GM21723 (cell line): ENCODE results near the gene SLFN12L.
"Not testable (repeated sequence)": the region's sequence is repeated elsewhere in the genome, so short reads cannot be mapped to it uniquely, and the experiment has no call there.

Experiments
- ATAC-seq: cut with Tn5 transposase; IDR thresholded peaks from one replicate; pipeline ENCODE4 v1.9.1; 2021; ENCODE audit warnings: mild to moderate bottlenecking, moderate library complexity; ENCODE audit not compliant: unreplicated experiment

The SLFN12L gene

GRCh38 chr17:35498448-35499178 lies 38.9 kb downstream of the SLFN12L start:
- no peak for ATAC-seq

DNA sequence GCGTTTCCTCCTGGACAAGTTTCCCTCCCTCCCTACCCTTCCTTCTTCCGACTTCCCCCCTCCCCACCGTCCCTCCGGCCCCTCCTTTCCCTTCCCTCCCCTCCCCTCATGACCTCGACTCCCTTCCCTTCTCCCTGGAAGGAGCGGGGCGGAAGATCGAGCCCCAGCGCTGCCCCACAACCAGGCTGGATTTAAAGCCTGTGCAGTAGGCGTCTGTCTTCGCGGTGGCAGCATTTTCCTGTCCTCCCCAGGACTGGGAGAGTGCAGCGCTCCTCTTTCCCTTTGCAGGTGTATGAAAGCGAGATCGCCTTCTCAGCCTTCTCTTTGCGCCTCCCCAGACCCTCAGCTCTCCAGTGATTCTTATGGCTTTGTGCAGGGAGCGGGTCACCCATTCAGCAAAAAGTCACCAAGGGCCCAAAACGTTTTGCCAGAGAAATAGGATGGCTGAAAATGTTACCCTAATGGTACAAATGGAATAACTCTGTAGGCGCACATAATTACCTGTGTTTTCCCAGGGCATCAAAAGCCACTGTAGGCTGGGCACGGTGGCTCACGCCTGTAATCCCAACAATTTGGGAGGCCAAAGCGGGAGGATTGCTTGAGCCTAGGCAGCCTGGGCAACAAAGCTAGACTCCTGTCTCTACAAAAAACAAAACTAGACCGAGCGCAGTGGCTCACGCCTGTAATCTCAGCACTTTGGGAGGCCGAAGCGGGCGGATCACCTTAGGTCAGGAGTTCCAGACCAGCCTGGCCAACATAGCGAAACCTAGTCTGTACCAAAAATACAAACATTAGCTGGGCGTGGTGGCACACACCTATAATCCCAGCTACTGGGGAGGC lies 40.8 kb downstream of the SLFN12L start:
- ATAC-seq = no peak

- no peak for ATAC-seq
Measured at GRCh38 chr17:35493040-35493439, 44.4 kb downstream of the SLFN12L start.

DNA sequence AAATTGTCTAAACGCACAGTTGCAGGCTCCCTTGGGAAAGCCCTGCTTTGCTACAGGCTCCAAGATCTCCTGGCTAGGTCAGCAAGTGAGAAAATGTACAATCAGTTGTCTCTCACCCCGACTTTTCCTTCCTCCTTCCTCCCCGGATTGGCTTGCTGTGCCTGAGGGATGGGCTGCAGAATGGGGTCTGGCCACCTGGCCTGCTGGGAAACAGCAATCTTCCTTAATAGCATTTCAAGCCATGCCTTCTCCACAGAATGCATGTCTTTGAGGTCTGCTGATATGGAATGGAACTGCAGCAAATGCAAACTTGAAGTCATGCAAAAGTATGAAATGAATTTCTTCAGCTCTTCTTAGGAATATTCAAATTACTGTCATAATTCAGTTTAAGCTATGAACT lies 46.1 kb downstream of the SLFN12L start:
- ATAC-seq = no peak

GRCh38 chr17:35489944-35490343 lies 47.5 kb downstream of the SLFN12L start:
- ATAC-seq = no peak

- no peak for ATAC-seq
Measured at GRCh38 chr17:35488991-35489390, 48.5 kb downstream of the SLFN12L start.

DNA sequence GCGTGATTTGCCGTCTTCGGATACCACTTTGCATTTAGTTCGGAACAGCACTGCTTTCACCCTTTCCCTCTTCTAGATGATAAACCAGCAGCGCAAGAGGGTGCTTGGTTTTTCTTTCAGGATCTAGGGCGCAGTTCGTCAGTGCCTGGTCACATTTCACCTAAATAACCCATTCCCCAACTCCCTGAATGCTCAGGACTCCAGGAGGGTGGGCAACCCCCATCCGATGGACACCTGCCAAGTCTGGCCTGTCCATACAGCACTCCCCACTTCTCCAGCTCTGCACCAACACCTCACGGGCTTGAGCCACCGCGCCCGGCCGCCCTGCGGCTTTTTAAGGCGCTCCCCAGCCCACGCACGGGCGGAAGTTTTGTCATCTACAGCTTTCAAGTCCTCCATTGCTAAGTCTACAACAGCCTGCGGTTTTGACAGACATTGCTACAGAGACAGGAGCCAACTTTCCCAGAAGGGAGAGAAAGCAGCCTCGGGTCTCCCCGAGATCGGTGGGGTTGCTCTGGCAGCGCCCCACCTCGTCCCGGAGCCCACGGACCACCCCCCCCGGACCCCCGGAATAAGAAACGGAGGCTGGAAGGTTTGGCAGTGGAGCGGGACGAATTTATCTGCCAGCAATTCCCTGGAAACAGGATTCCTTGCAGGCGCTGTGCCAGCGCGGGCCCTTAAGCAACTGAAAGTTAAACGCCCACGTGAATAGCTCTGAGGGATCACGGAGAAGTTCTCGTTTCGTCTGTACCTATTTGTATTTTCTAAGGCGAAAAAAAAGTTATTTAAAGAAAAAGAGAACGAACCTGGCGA lies 50.4 kb downstream of the SLFN12L start:
- ATAC-seq = no peak

- no peak for ATAC-seq
Measured at GRCh38 chr17:35479271-35479670, 58.2 kb downstream of the SLFN12L start.

DNA sequence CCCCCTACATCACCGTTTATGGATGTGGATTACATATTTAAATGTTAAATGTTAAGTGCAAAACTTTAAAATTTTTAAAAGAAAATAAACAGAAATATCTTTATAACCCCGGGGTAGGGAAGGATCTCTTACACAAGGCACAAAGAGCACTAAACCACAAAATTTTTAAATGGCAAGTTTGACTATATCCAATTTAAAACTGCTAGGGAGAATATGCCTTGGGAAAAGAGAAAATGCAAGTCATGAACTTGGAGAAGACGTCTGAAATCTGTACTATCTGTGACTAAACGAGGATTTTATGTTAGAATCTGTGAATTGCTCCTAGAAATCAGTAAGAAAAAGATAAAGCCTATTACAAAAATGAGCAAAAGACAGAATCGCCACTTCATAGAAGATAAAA lies 60.2 kb downstream of the SLFN12L start:
- ATAC-seq = no peak

GRCh38 chr17:35476283-35476820 lies 61.1 kb downstream of the SLFN12L start:
- ATAC-seq = no peak

DNA sequence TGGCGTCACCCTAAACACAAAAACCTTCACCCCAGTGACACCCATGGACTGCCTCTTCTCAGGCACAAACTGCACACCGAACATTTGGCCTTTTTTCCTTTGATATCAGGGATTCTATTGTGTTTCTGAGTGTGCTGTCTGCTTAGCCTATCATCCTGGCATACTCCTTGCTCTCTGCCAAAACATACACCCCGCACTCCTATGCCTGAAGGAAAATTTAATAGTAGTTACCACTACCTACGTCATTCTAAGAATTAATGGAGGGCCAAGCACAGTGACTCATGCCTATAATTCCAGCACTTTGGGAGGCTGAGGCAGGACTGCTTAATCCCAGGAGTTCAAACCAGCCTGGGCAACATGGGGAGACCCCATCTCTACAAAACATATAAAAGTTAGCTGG lies 69.0 kb downstream of the SLFN12L start:
- ATAC-seq = no peak

DNA sequence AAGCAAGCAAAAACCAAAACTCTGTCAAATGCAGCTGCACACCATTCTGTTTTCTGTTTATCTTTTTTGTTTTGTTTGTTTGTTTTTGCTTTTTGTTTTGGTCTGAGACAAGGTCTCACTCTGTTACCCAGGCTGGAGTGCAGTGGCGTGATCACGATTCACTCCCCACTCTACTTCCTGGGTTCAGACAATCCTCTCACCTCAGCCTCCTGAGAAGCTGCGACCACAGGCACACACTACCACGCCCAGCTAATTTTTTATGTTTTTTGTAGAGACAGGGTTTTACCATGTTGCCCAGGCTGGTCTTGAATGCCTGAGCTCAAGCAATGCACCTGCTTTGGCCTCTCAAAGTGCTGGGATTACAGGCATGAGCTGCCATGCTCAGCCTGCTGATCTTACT lies 69.7 kb downstream of the SLFN12L start:
- ATAC-seq = no peak

DNA sequence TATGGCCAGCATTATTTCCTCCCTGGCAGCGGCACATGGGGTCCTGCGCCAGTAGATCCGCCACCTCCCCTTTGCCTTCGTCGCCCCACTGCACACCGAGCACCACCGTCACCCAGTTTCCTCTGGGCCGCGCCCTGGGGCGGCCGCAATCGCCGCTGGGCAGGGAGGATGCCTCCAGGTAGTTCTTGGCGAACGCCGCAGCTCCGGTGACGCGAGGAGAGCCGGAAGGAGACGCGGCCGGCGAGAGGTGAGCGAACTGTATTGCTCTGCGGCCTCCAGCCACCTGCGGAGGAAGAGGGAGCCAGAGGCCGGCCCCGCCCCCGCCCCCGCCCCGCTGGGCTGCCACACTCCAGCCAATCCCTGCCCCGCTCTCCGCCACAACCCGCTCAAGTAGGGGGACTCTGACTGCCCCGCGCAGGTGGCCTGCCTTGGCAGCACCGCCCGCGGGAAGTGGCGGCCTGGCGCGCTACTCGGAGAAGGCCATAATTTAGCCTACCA lies 77.1 kb downstream of the SLFN12L start:
- ATAC-seq = peak; percentile 81

- ATAC-seq = not testable (repeated sequence)
Measured at GRCh38 chr17:35454035-35454434, 83.4 kb downstream of the SLFN12L start.

- no peak for ATAC-seq
Measured at GRCh38 chr17:35453171-35453570, 84.3 kb downstream of the SLFN12L start.

- no peak for ATAC-seq
Measured at GRCh38 chr17:35449371-35449931, 88.0 kb downstream of the SLFN12L start.

DNA sequence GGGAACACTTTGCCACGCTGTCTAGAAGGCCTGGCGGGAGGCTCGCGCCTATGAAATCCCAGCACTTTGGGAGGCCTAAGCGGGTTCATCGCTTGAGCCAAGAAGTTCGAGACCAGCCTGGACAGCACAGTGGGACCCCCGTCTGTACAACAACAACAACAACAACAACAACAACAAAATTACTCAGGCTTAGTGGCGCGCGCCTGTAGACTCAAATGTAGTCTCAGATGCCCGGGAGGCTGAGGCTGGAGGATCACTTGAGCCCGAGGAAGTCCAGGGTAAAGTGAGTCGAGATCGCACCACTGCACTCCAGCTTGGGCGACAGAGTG lies 88.6 kb downstream of the SLFN12L start:
- no peak for ATAC-seq

- ATAC-seq = peak; percentile 71
Measured at GRCh38 chr17:35448214-35448898, 89.1 kb downstream of the SLFN12L start, which contains the start of gene SLFN13. SLFN13 (minus strand) TSS chr17:35448766; CDS start chr17:35445680, 3,086 bp downstream.

GRCh38 chr17:35447499-35447898 lies 90.0 kb downstream of the SLFN12L start:
- no peak for ATAC-seq

DNA sequence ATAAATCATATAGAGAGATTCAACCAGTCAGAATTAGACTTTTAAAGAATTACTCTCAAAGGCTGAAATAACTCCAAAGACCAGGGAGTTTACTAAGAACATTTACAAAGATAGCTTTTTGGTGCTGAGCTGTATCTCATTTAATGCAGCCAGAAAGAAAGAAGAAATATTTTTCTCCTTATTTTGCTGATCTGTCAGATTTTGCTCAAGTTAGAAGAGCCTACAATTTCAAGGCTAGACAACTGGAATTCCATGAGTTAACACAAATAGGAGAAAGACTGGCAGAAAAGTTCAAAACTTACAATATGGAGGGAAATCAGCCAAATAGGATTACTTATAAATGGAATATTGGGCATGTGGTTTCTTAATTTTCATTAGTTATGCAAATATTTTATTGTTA lies 99.0 kb downstream of the SLFN12L start:
- ATAC-seq = no peak
